Duodenal mucosa (tissue), 2 donors: Measurements from ENCODE around the gene DHDDS.
A peak's percentile ranks its signal among the peaks of the same experiment; 100 is the strongest.
"Not testable (repeated sequence)": the region's sequence is repeated elsewhere in the genome, so short reads cannot be mapped to it uniquely, and the experiment has no call there.

Source experiments
- H3K27ac ChIP-seq: one replicate; pipeline ENCODE4 v1.7.0; 2013; ENCODE audit warnings: low read depth, low read length
- H3K27me3 ChIP-seq, 2 donors: one replicate each; pipeline ENCODE4 v1.7.0; 2013; ENCODE audit warnings: low read length in 2 of 2, control low read depth in 1 of 2; ENCODE audit not compliant: insufficient read depth in 2 of 2, control insufficient read depth in 1 of 2
- H3K36me3 ChIP-seq, 2 donors: one replicate each; pipeline ENCODE4 v1.7.0; 2013; ENCODE audit warnings: low read length in 2 of 2, control low read depth in 1 of 2; ENCODE audit not compliant: insufficient read depth in 2 of 2, control insufficient read depth in 1 of 2
- H3K4me1 ChIP-seq, 2 donors: one replicate each; pipeline ENCODE4 v1.7.0; 2013; ENCODE audit warnings: low read length in 2 of 2, control low read depth in 1 of 2; ENCODE audit not compliant: insufficient read depth in 2 of 2, control insufficient read depth in 1 of 2
- H3K4me3 ChIP-seq, 2 donors: one replicate each; pipeline ENCODE4 v1.7.0; 2013; ENCODE audit warnings: low read length in 2 of 2, low read depth in 1 of 2
- H3K9ac ChIP-seq, 2 donors: one replicate each; pipeline ENCODE4 v1.7.0; 2013; ENCODE audit warnings: low read length in 2 of 2, low read depth in 1 of 2
- H3K9me3 ChIP-seq, 2 donors: one replicate each; pipeline ENCODE4 v1.7.0; 2013; ENCODE audit warnings: low read length in 2 of 2, control low read depth in 1 of 2; ENCODE audit not compliant: control insufficient read depth in 1 of 2

DHDDS gene

GRCh38 chr1:26431979-26432695 is at the start of gene DHDDS:
Gene DHDDS, plus strand, starts transcription at chr1:26432321. Its CDS starts 625 bp downstream, at chr1:26432946.
- H3K27ac ChIP-seq: peak within 1 kb of the TSS; percentile 69
- H3K36me3 ChIP-seq: peaks cover 4 to 6% of the 10 kb centered on the region in 2 donors

DNA sequence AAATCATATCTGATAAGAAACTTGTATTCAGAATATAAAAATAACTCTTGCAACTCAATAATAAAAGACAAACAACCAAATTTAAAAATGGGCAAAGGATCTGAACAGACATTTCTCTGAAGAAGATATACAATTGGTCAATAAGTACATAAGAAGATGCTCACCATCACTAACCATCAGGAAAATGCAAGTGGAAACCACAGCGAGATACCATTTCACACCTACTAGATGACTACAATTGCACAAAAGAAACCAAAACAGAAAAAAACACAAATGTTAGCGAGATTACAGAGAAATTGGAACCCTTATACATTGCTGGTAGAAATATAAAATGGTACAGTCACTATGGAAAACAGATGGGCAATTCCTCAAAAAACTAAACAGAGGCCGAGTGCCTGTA is 48.0 kb upstream of the DHDDS start:
- Histone ChIP-seq H3K4me1 (no peaks in the 10 kb centered on the region), H3K9ac (no peak overlapping the region), H3K27ac (no peak overlapping the region), H3K36me3 (no peaks in the 10 kb centered on the region), H3K9me3 (no peaks in the 10 kb centered on the region), H3K27me3 (no peaks in the 10 kb centered on the region), H3K4me3 (no peak overlapping the region)

More at GRCh38 chr1:26431979-26432695, at the start of gene DHDDS:
- H3K27me3 ChIP-seq: no peaks in the 10 kb centered on the region
- H3K9ac ChIP-seq: peak within 1 kb of the TSS; percentile 84 to 94
- peaks cover 20 to 22% of the 10 kb centered on the region in 2 donors for H3K4me1 ChIP-seq
- no peaks in the 10 kb centered on the region for H3K9me3 ChIP-seq
- H3K4me3 ChIP-seq: peak within 1 kb of the TSS; percentile 90 to 97

DNA sequence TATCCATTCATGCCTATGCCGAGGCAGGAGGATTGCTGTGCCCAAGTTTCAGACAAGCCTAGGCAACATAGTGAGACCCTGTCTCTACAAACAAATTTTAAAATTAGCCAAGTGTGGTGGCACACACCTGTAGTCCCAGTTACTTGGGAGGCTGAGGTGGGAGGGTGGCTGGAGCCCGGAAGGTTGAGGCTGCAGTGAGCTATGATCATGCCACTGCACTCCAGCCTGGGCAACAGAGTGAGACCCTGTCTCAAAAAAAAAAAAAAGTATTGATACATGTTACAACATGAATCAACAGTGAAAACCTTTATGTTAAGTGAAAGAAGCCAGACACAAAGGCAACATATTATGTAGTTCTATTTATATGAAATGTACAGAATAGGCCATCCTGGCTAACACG is 47.1 kb upstream of the DHDDS start:
- not testable (repeated sequence) for H3K36me3 ChIP-seq, H3K4me3 ChIP-seq, H3K4me1 ChIP-seq, H3K27me3 ChIP-seq, H3K9me3 ChIP-seq, H3K9ac ChIP-seq, H3K27ac ChIP-seq

- Histone ChIP-seq H3K36me3 (no peaks in the 10 kb centered on the region), H3K27me3 (no peaks in the 10 kb centered on the region), H3K4me3 (no peak overlapping the region), H3K9me3 (no peaks in the 10 kb centered on the region), H3K27ac (no peak overlapping the region), H3K4me1 (no peaks in the 10 kb centered on the region), H3K9ac (no peak overlapping the region)
These were observed 44.7 kb upstream of the DHDDS start for GRCh38 chr1:26387447-26387846.

GRCh38 chr1:26388791-26389445 is 43.2 kb upstream of the DHDDS start:
- H3K9me3 ChIP-seq: no peaks in the 10 kb centered on the region
- H3K4me3 ChIP-seq: no peak overlapping the region
- no peak overlapping the region for H3K27ac ChIP-seq
- H3K27me3 ChIP-seq: no peaks in the 10 kb centered on the region
- no peaks in the 10 kb centered on the region for H3K4me1 ChIP-seq
- no peak overlapping the region for H3K9ac ChIP-seq
- no peaks in the 10 kb centered on the region for H3K36me3 ChIP-seq

DNA sequence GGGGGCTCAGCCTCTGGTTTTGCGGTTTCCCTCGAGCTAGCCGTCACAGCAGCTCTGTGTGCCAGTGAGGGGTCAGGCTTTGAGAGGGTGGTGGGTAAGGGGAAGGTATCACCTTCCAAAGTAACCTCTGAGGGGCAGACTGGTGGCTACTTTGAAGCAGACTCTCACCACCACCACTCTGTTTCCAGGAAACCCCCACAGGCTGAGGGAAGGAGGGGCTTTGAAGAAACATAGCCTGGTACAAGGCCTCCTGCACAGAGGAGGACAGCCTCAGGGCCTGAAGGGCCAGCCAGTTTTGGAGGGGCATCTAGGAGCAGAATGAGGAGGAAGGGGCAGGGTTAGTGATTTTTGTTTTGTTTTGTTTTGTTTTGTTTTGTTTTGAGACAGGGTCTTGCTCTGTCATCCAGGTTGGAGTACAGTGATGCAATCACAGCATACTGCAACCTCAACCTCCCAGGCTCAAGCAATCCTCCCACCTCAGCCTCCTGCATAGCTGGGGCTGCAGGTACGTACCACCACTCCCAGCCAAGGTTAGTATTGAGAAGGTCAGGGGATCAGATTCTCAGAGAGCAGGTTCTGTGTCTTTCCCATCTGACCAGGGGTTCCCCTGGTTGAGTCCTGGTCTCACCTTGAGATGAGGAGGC is 42.4 kb upstream of the DHDDS start:
- Histone ChIP-seq H3K36me3 (no peaks in the 10 kb centered on the region), H3K9ac (no peak overlapping the region), H3K27ac (no peak overlapping the region), H3K4me1 (no peaks in the 10 kb centered on the region), H3K9me3 (no peaks in the 10 kb centered on the region), H3K27me3 (no peaks in the 10 kb centered on the region), H3K4me3 (no peak overlapping the region)

DNA sequence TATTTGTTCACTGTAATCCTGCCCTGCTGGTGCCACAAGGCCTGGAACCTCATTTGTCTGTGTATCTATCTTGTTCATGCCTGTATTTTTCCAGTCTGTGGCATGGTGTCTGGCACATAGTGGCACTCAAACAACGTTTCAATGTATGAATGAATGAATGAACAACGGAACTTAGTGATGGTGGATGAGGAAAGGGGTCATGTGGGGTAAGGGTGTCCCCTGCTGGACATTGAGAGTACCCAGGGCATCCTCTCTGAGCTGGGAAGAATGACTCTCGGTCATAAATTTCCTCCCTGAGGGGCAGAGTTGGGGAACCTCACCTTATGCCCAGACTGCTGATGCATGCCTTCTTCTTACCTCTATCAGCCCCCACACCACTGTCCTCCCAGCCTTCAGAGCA is 40.7 kb upstream of the DHDDS start:
- Histone ChIP-seq H3K4me3 (no peak overlapping the region), H3K4me1 (no peaks in the 10 kb centered on the region), H3K9me3 (no peaks in the 10 kb centered on the region), H3K27ac (no peak overlapping the region), H3K27me3 (no peaks in the 10 kb centered on the region), H3K9ac (no peak overlapping the region), H3K36me3 (no peaks in the 10 kb centered on the region)

- H3K36me3 ChIP-seq: no peaks in the 10 kb centered on the region
- H3K9ac ChIP-seq: no peak overlapping the region
- H3K27ac ChIP-seq: no peak overlapping the region
- H3K27me3 ChIP-seq: no peaks in the 10 kb centered on the region
- H3K4me3 ChIP-seq: no peak overlapping the region
- no peaks in the 10 kb centered on the region for H3K9me3 ChIP-seq
- H3K4me1 ChIP-seq: no peaks in the 10 kb centered on the region
These were observed 36.4 kb upstream of the DHDDS start for GRCh38 chr1:26395754-26396153.

DNA sequence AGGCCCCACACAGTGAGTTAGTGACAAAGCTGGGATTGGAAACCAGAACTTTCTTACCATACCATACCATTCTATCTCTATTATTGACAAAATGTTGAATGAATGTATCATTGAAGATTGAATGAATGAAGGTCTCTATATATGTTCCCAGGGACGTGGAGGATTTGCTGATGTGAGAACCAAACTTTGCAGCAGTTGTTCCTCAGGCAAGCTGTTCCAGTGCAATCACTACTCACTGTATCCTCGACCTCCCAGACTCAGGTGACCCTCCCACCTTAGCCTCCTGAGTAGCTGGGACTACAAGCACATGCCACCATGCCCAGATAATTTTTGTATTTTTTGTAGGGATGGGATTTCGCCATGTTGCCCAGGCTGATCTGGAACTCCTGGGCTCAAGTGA is 33.1 kb upstream of the DHDDS start:
- Histone ChIP-seq H3K27ac (no peak overlapping the region), H3K4me3 (no peak overlapping the region), H3K36me3 (no peaks in the 10 kb centered on the region), H3K27me3 (peaks cover 0 to 7% of the 10 kb centered on the region in 2 donors), H3K9me3 (no peaks in the 10 kb centered on the region), H3K4me1 (no peaks in the 10 kb centered on the region), H3K9ac (no peak overlapping the region)

DNA sequence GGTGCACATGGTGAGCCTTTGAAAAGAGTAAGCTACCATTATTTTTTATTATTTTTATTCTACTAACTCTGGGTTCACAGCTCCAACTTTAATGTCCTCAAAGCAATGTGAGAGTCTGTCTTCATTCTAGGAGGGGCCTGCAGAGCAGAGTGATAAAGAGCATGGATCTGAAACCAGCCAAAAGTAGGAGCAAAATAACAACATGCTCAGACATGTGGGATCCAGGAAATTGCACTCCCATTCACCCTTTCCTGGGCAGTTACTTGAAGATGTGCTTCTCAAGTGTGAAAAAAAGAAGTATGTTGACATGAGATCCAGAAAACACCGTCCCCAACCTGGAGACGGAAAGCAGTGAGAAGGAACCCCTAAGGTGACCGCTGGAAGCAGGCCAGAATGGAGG is 30.2 kb upstream of the DHDDS start:
- peaks cover 0 to 8% of the 10 kb centered on the region in 2 donors for H3K27me3 ChIP-seq
- H3K4me1 ChIP-seq: no peaks in the 10 kb centered on the region
- no peak overlapping the region for H3K9ac ChIP-seq
- no peak overlapping the region for H3K27ac ChIP-seq
- no peaks in the 10 kb centered on the region for H3K36me3 ChIP-seq
- no peak overlapping the region for H3K4me3 ChIP-seq
- H3K9me3 ChIP-seq: no peaks in the 10 kb centered on the region
